ENCODE results near the gene ADCY9.
A peak's percentile ranks its signal among the peaks of the same experiment; 100 is the strongest.
"Not testable (repeated sequence)": the region's sequence is repeated elsewhere in the genome, so short reads cannot be mapped to it uniquely, and the experiment has no call there.

Gene ADCY9

GRCh38 chr16:3965781-3966582 lies 150.3 kb downstream of the ADCY9 start:
- no peak for DNase-seq
- in situ Hi-C loops (cut with MboI; ENCODE audit: low pct_unique_long_range_greater_than_20kb, low sequenced_read_pairs): no loop called here

GRCh38 chr16:3965306-3965705 lies 150.9 kb downstream of the ADCY9 start:
- no peak for DNase-seq
- in situ Hi-C loops (cut with MboI; ENCODE audit: low pct_unique_long_range_greater_than_20kb, low sequenced_read_pairs): no loop called here

GRCh38 chr16:3964686-3965290 lies 151.5 kb downstream of the ADCY9 start:
- DNase-seq: no peak
- in situ Hi-C loops (cut with MboI; ENCODE audit: low pct_unique_long_range_greater_than_20kb, low sequenced_read_pairs): no loop called here

- in situ Hi-C loops (cut with MboI; ENCODE audit: low pct_unique_long_range_greater_than_20kb, low sequenced_read_pairs): no loop called here
- DNase-seq: no peak
These were observed 152.2 kb downstream of the ADCY9 start for GRCh38 chr16:3963886-3964685.

- in situ Hi-C loops (cut with MboI; ENCODE audit: low pct_unique_long_range_greater_than_20kb, low sequenced_read_pairs): no loop called here
These were observed 153.0 kb downstream of the ADCY9 start for GRCh38 chr16:3963203-3963602.

GRCh38 chr16:3961449-3961849 lies 154.8 kb downstream of the ADCY9 start:
- no peak for DNase-seq
- in situ Hi-C loops (cut with MboI; ENCODE audit: low pct_unique_long_range_greater_than_20kb, low sequenced_read_pairs): no loop called here

More at GRCh38 chr16:3963203-3963602, 153.0 kb downstream of the ADCY9 start:
- no peak for DNase-seq

- in situ Hi-C loops (cut with MboI; ENCODE audit: low pct_unique_long_range_greater_than_20kb, low sequenced_read_pairs); DNase-seq: not testable (repeated sequence)
These were observed 156.2 kb downstream of the ADCY9 start for GRCh38 chr16:3959926-3960590.

- no peak for DNase-seq
- in situ Hi-C loops (cut with MboI; ENCODE audit: low pct_unique_long_range_greater_than_20kb, low sequenced_read_pairs): no loop called here
These were observed 157.1 kb downstream of the ADCY9 start for GRCh38 chr16:3959148-3959547.

GRCh38 chr16:3957344-3957980 lies 158.8 kb downstream of the ADCY9 start:
- no peak for DNase-seq
- in situ Hi-C loops (cut with MboI; ENCODE audit: low pct_unique_long_range_greater_than_20kb, low sequenced_read_pairs): no loop called here

GRCh38 chr16:3954411-3954921 lies 161.8 kb downstream of the ADCY9 start:
- no peak for DNase-seq
- in situ Hi-C loops (cut with MboI; ENCODE audit: low pct_unique_long_range_greater_than_20kb, low sequenced_read_pairs): no loop called here

GRCh38 chr16:3953728-3954410 lies 162.4 kb downstream of the ADCY9 start:
- in situ Hi-C loops (cut with MboI; ENCODE audit: low pct_unique_long_range_greater_than_20kb, low sequenced_read_pairs): no loop called here
- DNase-seq: no peak

- in situ Hi-C loops (cut with MboI; ENCODE audit: low pct_unique_long_range_greater_than_20kb, low sequenced_read_pairs): no loop called here
- DNase-seq: peak; percentile 19
These were observed 163.5 kb downstream of the ADCY9 start for GRCh38 chr16:3952737-3953131.

GRCh38 chr16:3951861-3952736 lies 164.1 kb downstream of the ADCY9 start:
- in situ Hi-C loops (cut with MboI; ENCODE audit: low pct_unique_long_range_greater_than_20kb, low sequenced_read_pairs): no loop called here
- DNase-seq: no peak

GRCh38 chr16:3951380-3951779 lies 164.9 kb downstream of the ADCY9 start:
- in situ Hi-C loops (cut with MboI; ENCODE audit: low pct_unique_long_range_greater_than_20kb, low sequenced_read_pairs); DNase-seq: not testable (repeated sequence)

GRCh38 chr16:3950343-3951193 lies 165.7 kb downstream of the ADCY9 start:
- in situ Hi-C loops (cut with MboI; ENCODE audit: low pct_unique_long_range_greater_than_20kb, low sequenced_read_pairs): no loop called here
- DNase-seq: no peak

- in situ Hi-C loops (cut with MboI; ENCODE audit: low pct_unique_long_range_greater_than_20kb, low sequenced_read_pairs): no loop called here
These were observed 166.3 kb downstream of the ADCY9 start for GRCh38 chr16:3949946-3950342.

GRCh38 chr16:3949287-3949686 lies 167.0 kb downstream of the ADCY9 start:
- DNase-seq: no peak
- in situ Hi-C loops (cut with MboI; ENCODE audit: low pct_unique_long_range_greater_than_20kb, low sequenced_read_pairs): no loop called here

More at GRCh38 chr16:3949946-3950342, 166.3 kb downstream of the ADCY9 start:
- DNase-seq: peak; percentile 28
